Fibroblast of pulmonary artery (primary cell): ENCODE measurements around the gene VDAC1.

Experiments
- DNase-seq: peaks from one replicate; pipeline ENCODE4 v3.0.0-alpha.2; 2010; ENCODE audit warnings: low read depth
- H3K4me3 ChIP-seq: replicated peaks from 2 replicates; pipeline ENCODE4 v1.5.1; 2011; ENCODE audit warnings: low read depth, mild to moderate bottlenecking, control low read depth, low read length, moderate library complexity
- TF ChIP-seq, protein P1 (sequence below): IDR thresholded peaks from 2 replicates; pipeline ENCODE4 v1.5.1; 2011; ENCODE audit warnings: mild to moderate bottlenecking, control low read depth, low read length, inconsistent platforms; ENCODE audit errors: missing control alignments

Gene VDAC1, protein sequence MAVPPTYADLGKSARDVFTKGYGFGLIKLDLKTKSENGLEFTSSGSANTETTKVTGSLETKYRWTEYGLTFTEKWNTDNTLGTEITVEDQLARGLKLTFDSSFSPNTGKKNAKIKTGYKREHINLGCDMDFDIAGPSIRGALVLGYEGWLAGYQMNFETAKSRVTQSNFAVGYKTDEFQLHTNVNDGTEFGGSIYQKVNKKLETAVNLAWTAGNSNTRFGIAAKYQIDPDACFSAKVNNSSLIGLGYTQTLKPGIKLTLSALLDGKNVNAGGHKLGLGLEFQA

DNA sequence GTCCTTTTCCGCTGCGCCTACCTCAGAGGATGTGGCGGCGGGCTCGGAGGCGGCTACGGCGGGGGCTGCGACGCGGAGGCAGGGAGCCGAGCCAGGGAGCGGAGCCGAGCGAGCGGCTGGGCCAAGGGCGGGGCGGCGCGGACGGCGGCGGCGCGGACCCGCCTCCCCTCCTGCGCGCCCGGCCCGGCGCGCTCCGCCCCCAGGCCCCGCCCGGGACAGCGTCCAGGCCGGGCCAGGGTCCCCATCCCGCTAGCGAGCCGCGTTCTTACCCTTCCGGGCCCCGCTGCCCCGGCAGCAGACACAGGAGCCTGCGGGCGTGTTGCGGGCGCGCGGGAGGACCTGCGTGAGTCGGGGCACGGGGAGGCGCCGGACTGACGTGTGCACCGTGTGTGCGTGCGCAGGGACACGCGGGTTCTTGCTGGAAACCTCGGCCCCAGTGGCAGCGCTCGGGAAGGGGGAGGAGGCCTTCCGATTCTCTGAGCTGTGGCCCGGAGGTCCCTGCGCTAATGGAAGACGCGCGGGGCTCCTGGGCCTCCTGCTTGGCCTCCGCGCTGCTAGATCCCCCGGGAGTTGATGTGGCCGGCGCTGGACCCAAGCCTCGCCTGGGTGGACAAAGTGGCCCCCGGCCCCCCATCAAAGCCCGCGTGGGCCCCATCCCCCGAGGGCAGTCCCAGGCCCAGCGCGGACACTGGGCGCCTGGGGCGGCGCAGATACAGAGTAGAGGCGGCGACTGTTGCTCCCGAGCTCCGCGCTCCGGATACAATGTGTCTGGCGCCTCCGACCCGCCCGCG is at the start of gene VDAC1:
Gene VDAC1 (minus strand): TSS at position 350 of the 791 bp plus-strand sequence. CDS start 11,963 bp downstream, outside the sequence.
- H3K4me3 ChIP-seq, result peak within 1 kb of the TSS; percentile 75
- TF ChIP-seq, protein P1, sequence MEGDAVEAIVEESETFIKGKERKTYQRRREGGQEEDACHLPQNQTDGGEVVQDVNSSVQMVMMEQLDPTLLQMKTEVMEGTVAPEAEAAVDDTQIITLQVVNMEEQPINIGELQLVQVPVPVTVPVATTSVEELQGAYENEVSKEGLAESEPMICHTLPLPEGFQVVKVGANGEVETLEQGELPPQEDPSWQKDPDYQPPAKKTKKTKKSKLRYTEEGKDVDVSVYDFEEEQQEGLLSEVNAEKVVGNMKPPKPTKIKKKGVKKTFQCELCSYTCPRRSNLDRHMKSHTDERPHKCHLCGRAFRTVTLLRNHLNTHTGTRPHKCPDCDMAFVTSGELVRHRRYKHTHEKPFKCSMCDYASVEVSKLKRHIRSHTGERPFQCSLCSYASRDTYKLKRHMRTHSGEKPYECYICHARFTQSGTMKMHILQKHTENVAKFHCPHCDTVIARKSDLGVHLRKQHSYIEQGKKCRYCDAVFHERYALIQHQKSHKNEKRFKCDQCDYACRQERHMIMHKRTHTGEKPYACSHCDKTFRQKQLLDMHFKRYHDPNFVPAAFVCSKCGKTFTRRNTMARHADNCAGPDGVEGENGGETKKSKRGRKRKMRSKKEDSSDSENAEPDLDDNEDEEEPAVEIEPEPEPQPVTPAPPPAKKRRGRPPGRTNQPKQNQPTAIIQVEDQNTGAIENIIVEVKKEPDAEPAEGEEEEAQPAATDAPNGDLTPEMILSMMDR, result no peak
- DNase-seq, result peak; percentile 91

DNA sequence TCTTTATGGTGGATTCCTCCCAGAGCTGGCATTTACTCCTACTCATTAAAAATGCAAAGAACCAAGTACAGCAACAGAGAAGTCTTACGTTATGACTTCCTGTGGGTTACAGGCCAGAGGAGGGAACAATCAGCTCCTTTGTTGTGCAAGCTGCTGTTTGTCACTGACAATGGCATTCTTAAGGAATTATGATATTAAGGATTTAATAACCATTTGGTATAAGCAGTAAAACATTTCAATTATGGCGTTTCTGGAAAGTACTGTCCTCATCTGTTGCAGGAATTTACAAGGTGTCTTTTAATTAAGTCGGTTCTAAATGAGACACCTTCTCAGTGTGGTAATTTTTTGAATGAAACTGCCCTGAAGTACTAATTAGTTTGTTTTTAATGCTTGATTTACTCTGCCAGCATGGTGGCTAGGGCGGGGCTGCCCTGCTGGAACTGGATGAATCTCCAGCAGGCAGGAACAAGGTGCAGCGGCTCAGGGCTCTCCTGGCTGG is 49.1 kb upstream of the VDAC1 start:
- DNase-seq, result peak; percentile 91
- TF ChIP-seq, protein P1, result no peak
- H3K4me3 ChIP-seq, result no peak overlapping the region

DNA sequence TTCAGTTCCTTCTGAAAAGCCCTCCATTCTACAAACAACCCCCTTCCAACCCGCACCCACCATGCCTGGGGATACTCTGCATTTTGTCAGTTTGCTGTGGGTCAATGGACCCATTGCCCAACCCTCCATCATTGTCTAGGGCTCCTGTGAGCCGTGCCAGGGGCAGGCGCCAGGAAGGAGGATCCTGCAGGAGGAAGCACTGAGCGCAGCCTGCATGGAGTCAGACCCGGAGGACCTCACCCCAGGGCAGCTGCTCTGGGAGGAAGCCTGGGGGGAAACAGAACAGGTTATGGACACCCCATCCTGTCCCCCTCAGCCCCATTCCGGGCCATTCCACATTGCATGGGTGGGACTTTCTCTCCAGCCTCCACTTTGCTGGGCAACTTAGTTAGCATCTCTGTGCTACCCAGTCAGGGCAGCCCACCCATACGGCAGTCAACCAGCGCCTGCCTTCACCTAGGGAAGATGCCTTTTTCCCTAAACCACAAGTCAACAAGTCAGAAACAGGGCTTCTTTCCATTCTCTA is 48.6 kb upstream of the VDAC1 start:
- DNase-seq, result peak; percentile 1
- H3K4me3 ChIP-seq, result no peak overlapping the region
- TF ChIP-seq, protein P1, result no peak

DNA sequence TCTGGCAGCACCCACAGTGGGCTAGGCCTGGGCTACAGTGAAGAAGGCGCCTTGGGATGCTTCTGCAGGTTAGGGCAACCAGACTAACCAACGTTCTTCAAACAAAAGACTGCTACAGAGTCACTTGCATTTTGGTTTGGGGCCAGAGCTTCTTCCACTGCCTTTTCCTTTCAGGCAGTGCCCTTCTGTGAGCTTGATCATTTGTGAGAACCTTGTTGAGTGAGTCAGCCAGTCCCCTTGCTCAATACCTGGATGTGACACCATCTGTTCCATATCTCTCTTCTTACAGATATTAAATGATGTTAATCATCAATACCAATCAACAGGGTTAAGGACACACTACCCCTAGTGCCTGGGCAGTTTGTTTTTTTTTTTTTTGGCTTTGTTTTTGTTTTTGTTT is 46.5 kb upstream of the VDAC1 start:
- TF ChIP-seq, protein P1, result no peak
- DNase-seq, result peak; percentile 45
- no peak overlapping the region for H3K4me3 ChIP-seq

DNA sequence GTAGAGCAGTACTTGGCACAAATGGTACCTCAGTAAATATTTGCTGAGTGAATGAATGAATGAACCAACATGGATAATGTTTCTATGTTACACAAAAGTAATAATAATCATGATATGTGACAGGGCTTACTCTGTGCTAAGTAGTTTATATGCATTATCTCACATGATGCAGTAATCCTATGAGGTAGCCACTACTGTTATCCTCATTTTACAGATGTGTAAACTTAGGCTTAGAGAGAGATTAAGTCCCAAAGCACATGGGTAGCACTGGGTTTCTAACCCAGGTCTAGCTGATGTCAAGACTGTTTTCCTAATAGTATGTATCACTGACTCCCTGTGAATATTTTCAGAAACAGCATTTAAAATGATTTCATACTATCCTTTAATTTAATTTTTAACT is 44.1 kb upstream of the VDAC1 start:
- no peak overlapping the region for H3K4me3 ChIP-seq
- TF ChIP-seq, protein P1, result no peak
- DNase-seq, result no peak

DNA sequence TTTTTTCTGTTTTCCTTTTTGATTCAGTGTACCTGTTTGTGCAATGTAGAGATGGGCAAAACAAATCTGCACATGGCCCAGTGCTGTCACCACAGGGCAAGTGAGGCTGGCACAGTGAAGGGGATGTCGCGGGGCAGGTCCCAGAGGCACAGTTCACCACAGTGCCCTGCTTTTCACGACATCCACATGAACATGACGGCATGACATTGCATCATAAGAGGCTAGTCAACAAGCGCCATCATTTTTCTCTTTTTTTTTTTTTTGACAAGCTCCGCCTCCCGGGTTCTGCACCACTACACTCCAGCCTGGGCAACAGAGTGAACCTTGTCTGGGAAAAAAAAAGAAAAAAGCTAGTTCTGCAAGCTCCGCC is 42.9 kb upstream of the VDAC1 start:
- H3K4me3 ChIP-seq, result no peak overlapping the region
- DNase-seq, result no peak
- TF ChIP-seq, protein P1, result no peak
